ENCODE data around the gene PAQR6.

DNA sequence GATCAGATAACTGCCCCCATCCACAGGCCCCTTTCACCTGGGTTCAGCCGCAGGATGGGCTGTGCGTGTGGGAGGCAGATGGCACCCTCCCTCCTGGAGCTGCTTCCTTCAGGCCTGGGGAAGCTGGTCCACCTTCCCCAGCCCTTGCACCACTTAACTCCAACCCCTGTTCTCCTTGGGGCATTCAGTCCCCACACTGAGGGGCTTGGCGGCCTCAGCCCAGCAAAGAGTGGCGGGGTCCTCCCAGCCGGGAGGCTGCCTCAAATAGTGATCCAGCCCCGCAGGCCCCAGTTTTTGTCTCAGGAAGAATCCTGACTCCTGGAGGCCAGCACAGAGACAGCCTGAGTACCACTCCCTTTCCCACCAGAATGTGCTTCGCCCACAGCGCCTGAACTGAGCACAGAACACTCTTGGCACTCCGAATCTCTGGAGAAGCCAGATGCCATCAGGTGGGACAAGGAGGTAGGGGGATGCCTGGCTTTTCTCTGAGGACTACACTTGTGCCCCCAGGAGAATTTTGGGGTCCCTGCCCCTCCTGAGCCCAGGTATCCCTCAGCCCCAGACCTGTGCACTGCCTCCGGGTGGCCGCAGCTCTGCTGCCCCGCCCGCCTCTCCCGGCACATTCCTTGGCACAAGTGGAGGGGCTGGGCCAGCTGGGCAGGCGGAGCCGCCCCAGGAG is 936 bp downstream of the PAQR6 start:
- TF ChIP-seq RAD21 (conservative IDR thresholded peaks at IDR 0.05) (no peak), EZH2 (IDR thresholded peaks at IDR 0.05; ENCODE audit: borderline replicate concordance, insufficient read depth, low read length, poor library complexity, severe bottlenecking) (no peak), EP300 (conservative IDR thresholded peaks at IDR 0.05; ENCODE audit: poor library complexity, severe bottlenecking) (no peak), TAF1 (IDR thresholded peaks at IDR 0.05; ENCODE audit: low read depth) (no peak)
- TF ChIP-seq, protein P1, sequence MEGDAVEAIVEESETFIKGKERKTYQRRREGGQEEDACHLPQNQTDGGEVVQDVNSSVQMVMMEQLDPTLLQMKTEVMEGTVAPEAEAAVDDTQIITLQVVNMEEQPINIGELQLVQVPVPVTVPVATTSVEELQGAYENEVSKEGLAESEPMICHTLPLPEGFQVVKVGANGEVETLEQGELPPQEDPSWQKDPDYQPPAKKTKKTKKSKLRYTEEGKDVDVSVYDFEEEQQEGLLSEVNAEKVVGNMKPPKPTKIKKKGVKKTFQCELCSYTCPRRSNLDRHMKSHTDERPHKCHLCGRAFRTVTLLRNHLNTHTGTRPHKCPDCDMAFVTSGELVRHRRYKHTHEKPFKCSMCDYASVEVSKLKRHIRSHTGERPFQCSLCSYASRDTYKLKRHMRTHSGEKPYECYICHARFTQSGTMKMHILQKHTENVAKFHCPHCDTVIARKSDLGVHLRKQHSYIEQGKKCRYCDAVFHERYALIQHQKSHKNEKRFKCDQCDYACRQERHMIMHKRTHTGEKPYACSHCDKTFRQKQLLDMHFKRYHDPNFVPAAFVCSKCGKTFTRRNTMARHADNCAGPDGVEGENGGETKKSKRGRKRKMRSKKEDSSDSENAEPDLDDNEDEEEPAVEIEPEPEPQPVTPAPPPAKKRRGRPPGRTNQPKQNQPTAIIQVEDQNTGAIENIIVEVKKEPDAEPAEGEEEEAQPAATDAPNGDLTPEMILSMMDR (IDR thresholded peaks at IDR 0.05; ENCODE audit: poor library complexity, severe bottlenecking) = no peak
- TF ChIP-seq, protein P2, sequence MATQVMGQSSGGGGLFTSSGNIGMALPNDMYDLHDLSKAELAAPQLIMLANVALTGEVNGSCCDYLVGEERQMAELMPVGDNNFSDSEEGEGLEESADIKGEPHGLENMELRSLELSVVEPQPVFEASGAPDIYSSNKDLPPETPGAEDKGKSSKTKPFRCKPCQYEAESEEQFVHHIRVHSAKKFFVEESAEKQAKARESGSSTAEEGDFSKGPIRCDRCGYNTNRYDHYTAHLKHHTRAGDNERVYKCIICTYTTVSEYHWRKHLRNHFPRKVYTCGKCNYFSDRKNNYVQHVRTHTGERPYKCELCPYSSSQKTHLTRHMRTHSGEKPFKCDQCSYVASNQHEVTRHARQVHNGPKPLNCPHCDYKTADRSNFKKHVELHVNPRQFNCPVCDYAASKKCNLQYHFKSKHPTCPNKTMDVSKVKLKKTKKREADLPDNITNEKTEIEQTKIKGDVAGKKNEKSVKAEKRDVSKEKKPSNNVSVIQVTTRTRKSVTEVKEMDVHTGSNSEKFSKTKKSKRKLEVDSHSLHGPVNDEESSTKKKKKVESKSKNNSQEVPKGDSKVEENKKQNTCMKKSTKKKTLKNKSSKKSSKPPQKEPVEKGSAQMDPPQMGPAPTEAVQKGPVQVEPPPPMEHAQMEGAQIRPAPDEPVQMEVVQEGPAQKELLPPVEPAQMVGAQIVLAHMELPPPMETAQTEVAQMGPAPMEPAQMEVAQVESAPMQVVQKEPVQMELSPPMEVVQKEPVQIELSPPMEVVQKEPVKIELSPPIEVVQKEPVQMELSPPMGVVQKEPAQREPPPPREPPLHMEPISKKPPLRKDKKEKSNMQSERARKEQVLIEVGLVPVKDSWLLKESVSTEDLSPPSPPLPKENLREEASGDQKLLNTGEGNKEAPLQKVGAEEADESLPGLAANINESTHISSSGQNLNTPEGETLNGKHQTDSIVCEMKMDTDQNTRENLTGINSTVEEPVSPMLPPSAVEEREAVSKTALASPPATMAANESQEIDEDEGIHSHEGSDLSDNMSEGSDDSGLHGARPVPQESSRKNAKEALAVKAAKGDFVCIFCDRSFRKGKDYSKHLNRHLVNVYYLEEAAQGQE (IDR thresholded peaks at IDR 0.05; ENCODE audit: borderline replicate concordance) = no peak

All from neural cell (in vitro differentiated cells).